GM19239 (cell line): Measurements from ENCODE around the gene ZNF423.

Experiments
- DNase-seq: peaks from one replicate; pipeline ENCODE4 v3.0.0; 2011; ENCODE audit warnings: low spot score; ENCODE audit not compliant: insufficient read length
- FAIRE-seq: peaks from 2 replicates; lab custom pipeline; 2011; peaks lifted over from hg19 to GRCh38; lab: Jason Lieb, UNC

ZNF423 gene

GRCh38 chr16:49477250-49477895, 378.5 kb downstream of the ZNF423 start:
- no peak for FAIRE-seq
- DNase-seq: no peak

- no peak for FAIRE-seq
- DNase-seq: no peak
Observed at GRCh38 chr16:49474741-49475140, 381.2 kb downstream of the ZNF423 start.

- DNase-seq (no peak), FAIRE-seq (no peak)
Observed at GRCh38 chr16:49473773-49474172, 382.1 kb downstream of the ZNF423 start.

- FAIRE-seq (no peak), DNase-seq (no peak)
Observed at GRCh38 chr16:49473131-49473530, 382.8 kb downstream of the ZNF423 start.

- DNase-seq (no peak), FAIRE-seq (no peak)
Observed at GRCh38 chr16:49472598-49472997, 383.3 kb downstream of the ZNF423 start.

- FAIRE-seq (no peak), DNase-seq (no peak)
Observed at GRCh38 chr16:49471038-49471727, 384.7 kb downstream of the ZNF423 start.

GRCh38 chr16:49470513-49470991, 385.4 kb downstream of the ZNF423 start:
- no peak for DNase-seq
- no peak for FAIRE-seq

GRCh38 chr16:49469930-49470451, 385.9 kb downstream of the ZNF423 start:
- no peak for DNase-seq
- no peak for FAIRE-seq

GRCh38 chr16:49469311-49469670, 386.6 kb downstream of the ZNF423 start:
- FAIRE-seq (no peak), DNase-seq (no peak)

GRCh38 chr16:49468611-49469310, 387.2 kb downstream of the ZNF423 start:
- DNase-seq: no peak
- no peak for FAIRE-seq

- FAIRE-seq (no peak), DNase-seq (no peak)
Observed at GRCh38 chr16:49467540-49468372, 388.2 kb downstream of the ZNF423 start.

- no peak for FAIRE-seq
Observed at GRCh38 chr16:49466881-49467280, 389.0 kb downstream of the ZNF423 start.

GRCh38 chr16:49466529-49466831, 389.4 kb downstream of the ZNF423 start:
- DNase-seq (no peak), FAIRE-seq (no peak)

More at GRCh38 chr16:49466881-49467280, 389.0 kb downstream of the ZNF423 start:
- no peak for DNase-seq

GRCh38 chr16:49465661-49466528, 390.0 kb downstream of the ZNF423 start:
- DNase-seq (no peak), FAIRE-seq (no peak)

- no peak for FAIRE-seq
- DNase-seq: no peak
Observed at GRCh38 chr16:49464877-49465504, 390.9 kb downstream of the ZNF423 start.

- DNase-seq: no peak
- no peak for FAIRE-seq
Observed at GRCh38 chr16:49464093-49464492, 391.8 kb downstream of the ZNF423 start.

GRCh38 chr16:49463529-49463928, 392.4 kb downstream of the ZNF423 start:
- FAIRE-seq (peak; percentile 91), DNase-seq (peak; percentile 56)

- FAIRE-seq (no peak), DNase-seq (no peak)
Observed at GRCh38 chr16:49462989-49463371, 392.9 kb downstream of the ZNF423 start.
